Measurements from ENCODE around the gene MTUS2. TPM values are rescaled to one million over a fixed set of nuclear protein-coding genes. Genes with fewer than 3 reads are reported as not detected.

The MTUS2 gene
- total RNA-seq, 4 donors from 2014 or later: 0.20 to 1.6 (median 0.25) TPM; not detected in 1

DNA sequence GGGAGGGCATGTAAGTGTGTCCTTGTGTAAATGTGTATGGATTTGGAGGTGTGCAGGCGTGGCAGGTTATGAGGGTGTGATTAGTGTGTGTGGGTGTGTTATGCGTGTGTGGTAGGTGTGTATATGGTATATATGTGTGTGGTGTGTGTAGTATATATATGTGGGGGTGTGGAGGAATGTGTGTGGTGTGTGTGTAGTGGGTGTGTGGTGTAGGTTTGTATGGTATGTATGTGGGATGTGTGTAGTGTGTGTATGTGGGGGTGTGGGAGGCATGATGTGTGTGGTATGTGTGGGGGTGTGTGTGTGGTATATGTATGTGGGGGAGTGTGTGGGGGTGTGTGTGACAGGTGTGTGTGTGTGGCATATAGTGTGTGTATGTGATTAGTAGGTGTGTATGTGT lies 671.1 kb downstream of the MTUS2 start:
- Histone ChIP-seq H3K27ac (no peak overlapping the region), H3K4me3 (no peak overlapping the region), H3K9me3 (no peaks in the 10 kb centered on the region), H3K4me1 (peaks cover 0 to under 1% of the 10 kb centered on the region in 2 donors), H3K27me3 (peaks cover 0 to 9% (median 7%) of the 10 kb centered on the region in 3 donors), H3K36me3 (no peaks in the 10 kb centered on the region)
- TF ChIP-seq, protein P1, sequence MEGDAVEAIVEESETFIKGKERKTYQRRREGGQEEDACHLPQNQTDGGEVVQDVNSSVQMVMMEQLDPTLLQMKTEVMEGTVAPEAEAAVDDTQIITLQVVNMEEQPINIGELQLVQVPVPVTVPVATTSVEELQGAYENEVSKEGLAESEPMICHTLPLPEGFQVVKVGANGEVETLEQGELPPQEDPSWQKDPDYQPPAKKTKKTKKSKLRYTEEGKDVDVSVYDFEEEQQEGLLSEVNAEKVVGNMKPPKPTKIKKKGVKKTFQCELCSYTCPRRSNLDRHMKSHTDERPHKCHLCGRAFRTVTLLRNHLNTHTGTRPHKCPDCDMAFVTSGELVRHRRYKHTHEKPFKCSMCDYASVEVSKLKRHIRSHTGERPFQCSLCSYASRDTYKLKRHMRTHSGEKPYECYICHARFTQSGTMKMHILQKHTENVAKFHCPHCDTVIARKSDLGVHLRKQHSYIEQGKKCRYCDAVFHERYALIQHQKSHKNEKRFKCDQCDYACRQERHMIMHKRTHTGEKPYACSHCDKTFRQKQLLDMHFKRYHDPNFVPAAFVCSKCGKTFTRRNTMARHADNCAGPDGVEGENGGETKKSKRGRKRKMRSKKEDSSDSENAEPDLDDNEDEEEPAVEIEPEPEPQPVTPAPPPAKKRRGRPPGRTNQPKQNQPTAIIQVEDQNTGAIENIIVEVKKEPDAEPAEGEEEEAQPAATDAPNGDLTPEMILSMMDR (IDR thresholded peaks at IDR 0.05 in 4 of 5, conservative IDR thresholded peaks at IDR 0.05 in 1 of 5): no peak
- no peak for TF ChIP-seq POLR2A (IDR thresholded peaks at IDR 0.05)
- ATAC-seq (no peak), DNase-seq (no peak)
- in situ Hi-C loops (cut with MboI; ENCODE audit: low sequenced_read_pairs in 4 of 4): no loop called here
- intact Hi-C loops (cut with DNase I; ENCODE audit: low total_unique reads): no loop called here

DNA sequence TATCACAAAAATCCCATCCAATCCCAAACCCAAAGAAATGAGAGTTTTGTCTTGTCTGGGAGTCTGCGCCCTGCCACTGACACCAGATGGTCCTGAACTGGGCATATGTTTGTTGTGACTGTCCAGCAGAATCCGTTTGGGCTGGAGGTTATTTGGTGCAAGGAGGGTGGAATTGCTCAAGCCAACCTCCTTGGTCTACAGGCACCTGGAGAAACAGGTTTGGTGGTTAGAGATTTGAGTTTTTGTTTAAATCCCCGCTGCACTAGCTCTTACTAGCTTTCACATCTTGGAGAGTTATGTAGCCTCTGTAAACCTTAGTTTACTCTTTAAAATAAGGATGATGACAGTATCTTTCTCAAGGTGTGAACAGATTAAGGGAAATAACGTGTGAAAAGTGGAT lies 673.7 kb downstream of the MTUS2 start:
- TF ChIP-seq POLR2A (IDR thresholded peaks at IDR 0.05): no peak
- TF ChIP-seq, protein P1 (IDR thresholded peaks at IDR 0.05 in 4 of 5, conservative IDR thresholded peaks at IDR 0.05 in 1 of 5): no peak
- Histone ChIP-seq H3K4me1 (peaks cover 0 to 8% of the 10 kb centered on the region in 2 donors), H3K4me3 (no peak overlapping the region), H3K36me3 (no peaks in the 10 kb centered on the region), H3K27me3 (peaks cover 4 to 9% (median 7%) of the 10 kb centered on the region in 3 donors), H3K27ac (no peak overlapping the region), H3K9me3 (no peaks in the 10 kb centered on the region)
- in situ Hi-C loops (cut with MboI; ENCODE audit: low sequenced_read_pairs in 4 of 4): no loop called here
- DNase-seq: no peak
- intact Hi-C loops (cut with DNase I; ENCODE audit: low total_unique reads): no loop called here
- ATAC-seq: no peak

DNA sequence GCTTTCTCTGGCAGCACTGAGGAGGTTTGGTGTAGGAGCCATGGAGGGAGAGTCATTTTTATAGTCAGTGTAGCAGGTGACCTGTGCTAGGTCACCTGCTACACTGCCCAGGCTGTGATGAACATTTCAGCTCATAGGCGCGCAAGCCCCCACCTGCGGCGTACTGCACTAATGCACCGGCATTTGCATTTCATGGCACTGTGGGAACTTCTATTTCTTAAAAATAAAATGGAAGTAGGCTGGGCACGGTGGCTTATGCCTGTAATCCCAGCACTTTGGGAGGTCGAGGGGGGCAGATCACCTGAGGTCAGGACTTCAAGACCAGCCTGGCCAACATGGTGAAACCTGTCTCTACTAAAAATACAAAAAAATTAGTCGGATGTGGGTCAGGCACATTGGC lies 674.4 kb downstream of the MTUS2 start:
- no peak for ATAC-seq
- peaks cover 0 to 8% of the 10 kb centered on the region in 2 donors for H3K4me1 ChIP-seq
- no peak for TF ChIP-seq POLR2A (IDR thresholded peaks at IDR 0.05)
- TF ChIP-seq, protein P1 (IDR thresholded peaks at IDR 0.05 in 4 of 5, conservative IDR thresholded peaks at IDR 0.05 in 1 of 5): no peak
- intact Hi-C loops (cut with DNase I; ENCODE audit: low total_unique reads) (no loop called here), in situ Hi-C loops (cut with MboI; ENCODE audit: low sequenced_read_pairs in 4 of 4) (no loop called here)
- peaks cover 4 to 9% (median 7%) of the 10 kb centered on the region in 3 donors for H3K27me3 ChIP-seq
- DNase-seq: no peak
- no peak overlapping the region for H3K4me3 ChIP-seq
- no peaks in the 10 kb centered on the region for H3K9me3 ChIP-seq
- no peak overlapping the region for H3K27ac ChIP-seq
- H3K36me3 ChIP-seq: no peaks in the 10 kb centered on the region

DNA sequence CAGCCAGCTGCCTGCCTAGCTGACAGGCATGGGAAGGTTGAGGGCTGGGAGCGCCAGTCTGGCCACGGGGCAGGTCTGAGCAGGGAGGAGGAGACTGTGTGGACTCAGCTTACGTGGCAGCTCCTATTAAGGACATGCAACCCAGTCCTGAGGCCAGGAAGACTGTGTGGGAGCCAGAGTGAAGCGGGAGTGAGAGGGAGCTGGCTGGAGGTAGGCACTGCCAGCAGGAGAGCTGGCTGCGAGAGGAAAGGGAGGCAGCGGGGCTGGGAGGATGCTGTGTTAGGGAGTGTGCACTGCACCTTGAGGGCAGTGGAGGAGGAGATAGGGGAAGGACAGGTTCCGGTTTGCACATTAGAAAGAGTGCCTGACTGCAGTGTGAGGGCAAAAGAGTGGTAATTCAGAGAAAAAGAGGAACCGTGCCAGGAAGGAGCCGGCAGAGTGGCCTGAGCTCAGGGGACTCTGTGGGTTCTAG lies 676.1 kb downstream of the MTUS2 start:
- intact Hi-C loops (cut with DNase I; ENCODE audit: low total_unique reads): no loop called here
- Histone ChIP-seq H3K4me3 (no peak overlapping the region), H3K36me3 (no peaks in the 10 kb centered on the region), H3K9me3 (no peaks in the 10 kb centered on the region), H3K27ac (no peak overlapping the region), H3K27me3 (peaks cover 4 to 11% (median 7%) of the 10 kb centered on the region in 3 donors), H3K4me1 (peaks cover 0 to 8% of the 10 kb centered on the region in 2 donors)
- TF ChIP-seq, protein P1 (IDR thresholded peaks at IDR 0.05 in 4 of 5, conservative IDR thresholded peaks at IDR 0.05 in 1 of 5): no peak
- TF ChIP-seq POLR2A (IDR thresholded peaks at IDR 0.05): no peak
- in situ Hi-C loops (cut with MboI; ENCODE audit: low sequenced_read_pairs in 4 of 4): no loop called here
- ATAC-seq (no peak), DNase-seq (no peak)

DNA sequence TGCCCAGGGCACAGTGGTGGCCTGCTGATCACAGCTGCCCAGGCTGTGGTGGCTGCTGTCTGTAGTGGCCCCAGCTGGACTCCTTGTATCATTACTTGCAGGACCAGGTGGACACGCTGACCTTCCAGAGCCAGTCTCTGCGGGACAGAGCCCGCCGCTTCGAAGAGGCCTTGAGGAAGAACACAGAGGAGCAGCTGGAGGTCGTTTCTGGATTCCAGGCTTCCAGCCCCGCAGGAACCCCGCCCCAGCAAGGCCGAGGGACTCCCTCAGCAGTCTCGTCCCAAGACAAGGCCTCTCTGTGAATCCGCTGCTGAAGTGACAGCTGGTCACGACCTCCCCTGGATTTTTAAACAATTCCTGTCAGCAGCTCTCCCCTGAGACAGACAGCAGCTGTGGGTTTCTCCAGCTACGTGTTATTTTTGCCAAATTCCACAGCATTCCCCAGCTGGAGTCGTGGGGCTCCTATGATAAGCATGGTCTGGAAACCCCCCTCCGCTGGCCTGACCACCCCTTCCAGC lies 677.1 kb downstream of the MTUS2 start:
- ATAC-seq (peak in 1 of 2 donors; percentile 39), DNase-seq (peak in 1 of 2 donors; percentile 9)
- no peaks in the 10 kb centered on the region for H3K9me3 ChIP-seq
- H3K4me3 ChIP-seq: no peak overlapping the region
- H3K36me3 ChIP-seq: no peaks in the 10 kb centered on the region
- intact Hi-C loops (cut with DNase I; ENCODE audit: low total_unique reads) (no loop called here), in situ Hi-C loops (cut with MboI; ENCODE audit: low sequenced_read_pairs in 4 of 4) (no loop called here)
- H3K27me3 ChIP-seq: peaks cover 6 to 14% (median 9%) of the 10 kb centered on the region in 3 donors
- H3K4me1 ChIP-seq: peaks cover 0 to 8% of the 10 kb centered on the region in 2 donors
- TF ChIP-seq POLR2A (IDR thresholded peaks at IDR 0.05): no peak
- TF ChIP-seq, protein P1 (IDR thresholded peaks at IDR 0.05 in 4 of 5, conservative IDR thresholded peaks at IDR 0.05 in 1 of 5): no peak
- H3K27ac ChIP-seq: no peak overlapping the region

Data from gastrocnemius medialis (tissue), 4 donors.